ENCODE data around the gene SLC35F1.
"Not testable (repeated sequence)": the region's sequence is repeated elsewhere in the genome, so short reads cannot be mapped to it uniquely, and the experiment has no call there.

The SLC35F1 gene

DNA sequence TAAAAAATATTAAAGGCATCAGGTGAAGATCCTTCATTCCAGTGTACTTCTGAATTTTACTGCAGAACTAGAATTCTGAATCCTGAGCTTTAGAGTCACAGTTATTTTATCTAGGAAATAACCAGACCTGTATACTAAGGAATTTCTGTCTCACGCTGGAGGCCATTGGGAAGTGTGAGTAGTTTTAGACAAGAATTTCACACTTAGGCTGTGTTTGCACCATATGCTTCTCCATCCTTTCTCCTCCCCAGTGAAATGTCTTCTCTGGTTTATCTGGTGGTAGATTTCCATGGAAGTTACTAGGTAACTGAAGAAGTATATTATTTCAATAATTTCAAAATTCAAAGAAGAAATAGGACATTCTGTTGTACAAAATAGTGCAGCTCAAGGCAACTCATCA, 83.1 kb downstream of the SLC35F1 start:
- DNase-seq, result no peak
- Mint-ChIP-seq H3K27ac (no peak overlapping the region), H3K9me3 (no peaks in the 10 kb centered on the region), H3K27me3 (peaks cover 3% of the 10 kb centered on the region), H3K36me3 (no peaks in the 10 kb centered on the region), H3K4me3 (no peak overlapping the region), H3K4me1 (no peaks in the 10 kb centered on the region)
- CTCF ChIA-PET, result no interaction called here

DNA sequence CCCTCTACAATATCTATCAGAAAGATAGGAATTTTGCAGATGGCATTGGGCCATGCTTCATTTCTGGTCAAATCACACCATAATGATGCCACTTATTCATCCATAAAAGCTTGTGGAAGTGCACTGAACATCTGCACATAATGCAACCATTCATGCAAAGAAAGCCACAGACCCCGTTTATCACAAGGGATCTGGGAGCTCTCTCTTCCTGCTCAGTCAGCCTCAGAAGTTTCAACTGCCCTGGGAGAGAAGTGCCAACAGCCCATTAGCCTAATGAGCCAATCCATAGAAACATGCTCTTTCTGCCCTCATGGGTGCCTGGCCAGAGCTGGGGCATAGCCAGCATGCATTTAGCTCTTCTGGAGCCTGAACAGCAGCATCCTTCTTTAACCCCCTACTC, 85.8 kb downstream of the SLC35F1 start:
- Mint-ChIP-seq H3K27me3 (peaks cover 3% of the 10 kb centered on the region), H3K4me3 (no peak overlapping the region), H3K27ac (no peak overlapping the region), H3K36me3 (no peaks in the 10 kb centered on the region), H3K4me1 (no peaks in the 10 kb centered on the region), H3K9me3 (no peaks in the 10 kb centered on the region)
- CTCF ChIA-PET, result interaction anchor here (1.2 kb wide), 1 partner anchor 14 kb away, joined by 4 read pairs; no protein-coding TSS in a partner anchor
- no peak for DNase-seq

DNA sequence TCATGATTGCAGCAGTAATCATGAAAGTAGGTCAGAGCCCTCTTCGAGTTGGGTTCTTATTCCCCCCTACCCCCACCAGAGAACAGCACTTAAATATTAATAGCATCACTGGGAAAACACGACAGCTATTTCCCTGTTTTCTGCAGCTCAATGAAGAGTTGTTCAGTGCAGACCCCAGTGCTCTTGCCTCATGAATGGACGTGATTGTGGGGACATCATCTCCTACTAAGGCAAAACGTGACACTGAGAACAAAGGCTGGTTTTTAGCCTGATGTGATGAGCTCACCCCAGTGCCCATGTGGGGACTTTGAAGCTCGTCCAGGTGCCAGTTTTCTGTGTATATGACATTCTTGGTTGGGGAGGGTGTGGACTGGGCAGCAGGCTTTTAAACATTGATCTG, 105.9 kb downstream of the SLC35F1 start:
- Mint-ChIP-seq H3K36me3 (no peaks in the 10 kb centered on the region), H3K27me3 (no peaks in the 10 kb centered on the region), H3K9me3 (no peaks in the 10 kb centered on the region), H3K4me1 (no peaks in the 10 kb centered on the region), H3K27ac (no peak overlapping the region), H3K4me3 (no peak overlapping the region)
- CTCF ChIA-PET, result no interaction called here
- DNase-seq, result no peak

DNA sequence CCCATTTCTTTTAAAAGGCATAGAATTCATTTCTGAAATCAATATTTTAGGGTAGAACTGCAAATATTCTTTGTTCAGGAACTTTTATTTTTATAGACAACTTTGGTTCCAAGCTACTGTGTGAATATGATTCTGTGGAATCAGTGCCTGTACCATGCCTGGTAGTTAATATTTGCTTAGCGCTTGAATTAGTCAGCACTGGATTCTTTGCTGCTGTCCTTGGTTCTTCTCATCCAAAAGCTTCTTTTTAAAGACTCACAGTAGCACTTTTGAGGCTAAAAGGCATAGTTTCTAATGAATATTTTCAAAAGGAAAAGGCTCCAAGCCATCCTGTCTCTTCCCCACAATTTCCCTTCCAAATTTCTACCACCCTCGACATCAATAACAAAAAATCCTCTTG, 109.5 kb downstream of the SLC35F1 start:
- H3K9me3 Mint-ChIP-seq, result no peaks in the 10 kb centered on the region
- H3K4me3 Mint-ChIP-seq, result no peak overlapping the region
- H3K27ac Mint-ChIP-seq, result no peak overlapping the region
- H3K4me1 Mint-ChIP-seq, result no peaks in the 10 kb centered on the region
- no peaks in the 10 kb centered on the region for H3K36me3 Mint-ChIP-seq
- DNase-seq, result no peak
- no peaks in the 10 kb centered on the region for H3K27me3 Mint-ChIP-seq
- CTCF ChIA-PET, result no interaction called here

DNA sequence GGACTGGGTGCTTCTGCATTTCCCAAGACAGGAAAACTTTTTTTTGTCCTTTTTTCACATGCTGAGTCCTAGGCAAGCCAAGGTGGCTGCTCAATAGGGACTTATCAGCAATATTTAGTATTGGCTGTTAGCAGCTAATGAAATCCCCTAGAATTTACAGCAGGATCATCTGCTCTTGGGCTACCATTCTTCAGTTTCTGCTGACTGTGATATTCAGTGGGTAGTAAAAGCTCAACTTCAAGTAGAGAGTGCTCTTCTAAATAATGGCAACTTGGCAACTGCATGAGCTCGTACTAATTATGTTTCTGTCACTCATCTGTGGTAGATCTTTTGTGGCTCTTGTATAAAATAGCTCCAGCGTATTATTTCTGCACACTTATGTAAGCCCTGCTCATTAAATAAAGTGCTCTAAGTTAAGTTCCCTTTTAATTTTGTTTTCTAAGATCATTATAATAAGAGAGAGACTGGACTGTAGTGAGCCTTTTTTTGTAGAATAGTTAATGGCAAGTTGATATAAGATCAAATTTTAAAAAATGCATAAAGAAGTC, 110.3 kb downstream of the SLC35F1 start:
- no peak for DNase-seq

DNA sequence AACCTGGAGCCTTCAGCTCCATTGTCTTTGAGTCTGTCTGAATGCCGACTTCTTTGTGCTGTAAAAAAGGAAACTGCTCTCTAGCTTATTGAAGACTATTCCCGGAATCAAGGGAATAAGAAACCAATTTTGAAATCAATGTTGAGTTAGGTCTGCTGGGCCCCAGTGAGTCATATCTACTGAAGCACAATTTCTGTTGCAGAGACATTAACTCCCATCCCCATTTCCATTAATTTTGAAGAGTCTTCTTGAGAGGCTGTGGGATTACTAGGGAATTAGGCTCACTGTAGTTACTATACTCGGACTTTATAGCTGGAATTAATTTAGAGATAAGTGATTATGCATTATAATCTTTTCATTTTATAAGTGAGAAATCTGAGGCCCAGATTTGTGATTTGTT, 116.7 kb downstream of the SLC35F1 start:
- Mint-ChIP-seq H3K36me3 (no peaks in the 10 kb centered on the region), H3K4me3 (no peak overlapping the region), H3K27ac (no peak overlapping the region), H3K27me3 (no peaks in the 10 kb centered on the region), H3K9me3 (no peaks in the 10 kb centered on the region), H3K4me1 (no peaks in the 10 kb centered on the region)
- DNase-seq, result no peak
- CTCF ChIA-PET, result no interaction called here

More for the DNA sequence above, 110.3 kb downstream of the SLC35F1 start:
- CTCF ChIA-PET, result no interaction called here
- Mint-ChIP-seq H3K36me3 (no peaks in the 10 kb centered on the region), H3K4me3 (no peak overlapping the region), H3K27ac (no peak overlapping the region), H3K9me3 (no peaks in the 10 kb centered on the region), H3K4me1 (no peaks in the 10 kb centered on the region), H3K27me3 (no peaks in the 10 kb centered on the region)

DNA sequence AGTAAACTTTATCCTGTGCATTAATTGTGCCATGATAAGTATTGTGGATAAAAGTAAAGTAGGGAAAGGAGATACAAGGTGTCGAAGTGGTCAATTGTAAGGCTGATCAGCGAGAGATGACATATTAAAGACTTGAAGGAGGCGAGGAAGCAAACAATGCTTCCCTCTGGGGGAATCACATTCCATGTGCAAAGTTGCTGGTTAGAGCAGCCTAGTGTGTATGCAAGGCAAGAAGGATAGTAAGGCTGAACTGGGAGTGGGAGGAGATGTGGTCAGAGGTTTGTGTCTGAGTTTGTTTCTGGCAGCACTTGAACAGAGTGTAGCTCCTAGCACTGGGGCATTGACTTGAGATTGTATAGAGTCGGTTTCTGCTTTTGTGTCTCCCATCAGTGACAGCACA, 122.9 kb downstream of the SLC35F1 start:
- CTCF ChIA-PET, result no interaction called here
- no peak overlapping the region for H3K27ac Mint-ChIP-seq
- no peaks in the 10 kb centered on the region for H3K9me3 Mint-ChIP-seq
- no peaks in the 10 kb centered on the region for H3K4me1 Mint-ChIP-seq
- H3K4me3 Mint-ChIP-seq, result no peak overlapping the region
- H3K36me3 Mint-ChIP-seq, result no peaks in the 10 kb centered on the region
- H3K27me3 Mint-ChIP-seq, result no peaks in the 10 kb centered on the region
- DNase-seq, result no peak

DNA sequence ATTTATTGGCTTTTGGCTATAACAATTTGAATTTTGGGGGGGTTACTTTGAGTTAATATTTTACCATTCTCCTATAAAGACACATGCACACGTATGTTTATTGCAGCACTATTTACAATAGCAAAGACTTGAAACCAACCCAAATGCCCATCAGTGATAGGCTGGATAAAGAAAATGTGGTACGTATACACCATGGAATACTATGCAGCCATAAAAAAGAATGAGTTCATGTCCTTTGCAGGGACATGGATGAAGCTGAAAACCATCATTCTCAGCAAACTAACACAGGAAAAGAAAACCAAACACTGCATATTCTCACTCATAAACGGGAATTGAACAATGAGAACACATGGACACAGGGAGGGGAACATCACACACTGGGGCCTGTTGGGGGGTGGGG, 130.4 kb downstream of the SLC35F1 start:
- H3K4me3 Mint-ChIP-seq, DNase-seq, CTCF ChIA-PET, H3K4me1 Mint-ChIP-seq, H3K27ac Mint-ChIP-seq, H3K27me3 Mint-ChIP-seq, H3K9me3 Mint-ChIP-seq, H3K36me3 Mint-ChIP-seq: not testable (repeated sequence)

DNA sequence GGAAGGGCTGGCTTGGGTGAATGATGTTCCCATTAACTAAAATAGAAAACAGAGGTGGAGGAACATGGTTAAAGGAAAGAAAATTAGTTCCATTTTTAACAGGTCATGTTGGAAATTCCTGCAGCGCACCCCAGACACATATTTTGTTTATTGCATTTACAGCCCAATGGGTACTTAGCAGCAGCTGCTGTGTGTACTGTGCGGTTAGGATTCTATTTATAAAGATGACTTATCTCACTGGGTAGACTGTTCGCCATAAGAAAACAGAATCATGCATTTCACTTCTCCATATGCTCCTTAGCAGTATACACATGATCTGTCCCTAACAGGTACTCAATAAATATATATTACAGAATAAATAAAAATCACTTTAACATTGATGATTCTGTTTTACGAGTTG, 135.8 kb downstream of the SLC35F1 start:
- Mint-ChIP-seq H3K9me3 (no peaks in the 10 kb centered on the region), H3K27me3 (no peaks in the 10 kb centered on the region), H3K27ac (no peak overlapping the region), H3K4me1 (no peaks in the 10 kb centered on the region), H3K36me3 (no peaks in the 10 kb centered on the region), H3K4me3 (no peak overlapping the region)
- CTCF ChIA-PET, result no interaction called here
- DNase-seq, result no peak

DNA sequence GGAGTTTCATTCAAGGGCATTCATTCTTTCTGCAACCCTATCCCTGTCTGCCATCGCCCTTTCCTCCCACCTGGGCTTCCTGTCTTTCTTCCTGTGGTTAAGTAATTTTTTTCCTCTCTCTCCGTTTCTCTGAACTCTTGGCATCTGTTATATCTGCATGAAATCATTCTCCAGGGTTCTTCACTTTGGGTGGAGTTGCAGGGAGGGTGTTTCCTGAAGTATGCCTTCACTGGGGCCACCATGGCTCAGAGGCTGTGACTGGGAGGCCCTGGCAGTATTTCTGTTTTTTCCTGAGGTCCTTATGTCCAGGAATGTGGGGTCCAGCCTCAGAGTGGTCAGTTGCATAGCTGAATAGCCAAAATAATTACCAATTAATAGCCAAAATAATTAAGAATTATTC, 137.2 kb downstream of the SLC35F1 start:
- H3K4me1 Mint-ChIP-seq, result no peaks in the 10 kb centered on the region
- H3K27me3 Mint-ChIP-seq, result no peaks in the 10 kb centered on the region
- CTCF ChIA-PET, result no interaction called here
- no peak overlapping the region for H3K27ac Mint-ChIP-seq
- DNase-seq, result no peak
- no peak overlapping the region for H3K4me3 Mint-ChIP-seq
- no peaks in the 10 kb centered on the region for H3K9me3 Mint-ChIP-seq
- no peaks in the 10 kb centered on the region for H3K36me3 Mint-ChIP-seq

DNA sequence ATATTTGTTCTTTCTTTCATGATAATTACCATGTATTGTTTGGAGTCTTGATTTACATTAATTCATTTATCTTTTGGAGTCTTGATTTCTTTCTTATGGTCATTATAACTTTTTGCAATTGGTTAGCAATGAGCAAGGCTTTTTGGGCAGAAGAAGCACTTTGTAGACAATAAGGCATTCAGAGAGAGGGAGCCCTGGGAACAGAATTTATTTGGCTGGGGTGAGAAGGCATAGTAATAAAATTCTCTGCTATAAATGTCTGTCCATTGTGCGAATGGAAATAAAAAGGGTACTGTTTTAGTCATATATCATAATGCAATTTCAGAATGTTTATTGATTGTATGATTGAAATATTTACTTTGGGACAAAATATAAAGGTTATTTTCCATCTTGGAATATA, 147.0 kb downstream of the SLC35F1 start:
- Mint-ChIP-seq H3K4me1 (no peaks in the 10 kb centered on the region), H3K4me3 (no peak overlapping the region), H3K9me3 (no peaks in the 10 kb centered on the region), H3K27ac (no peak overlapping the region), H3K36me3 (no peaks in the 10 kb centered on the region), H3K27me3 (no peaks in the 10 kb centered on the region)
- CTCF ChIA-PET, result no interaction called here
- no peak for DNase-seq

DNA sequence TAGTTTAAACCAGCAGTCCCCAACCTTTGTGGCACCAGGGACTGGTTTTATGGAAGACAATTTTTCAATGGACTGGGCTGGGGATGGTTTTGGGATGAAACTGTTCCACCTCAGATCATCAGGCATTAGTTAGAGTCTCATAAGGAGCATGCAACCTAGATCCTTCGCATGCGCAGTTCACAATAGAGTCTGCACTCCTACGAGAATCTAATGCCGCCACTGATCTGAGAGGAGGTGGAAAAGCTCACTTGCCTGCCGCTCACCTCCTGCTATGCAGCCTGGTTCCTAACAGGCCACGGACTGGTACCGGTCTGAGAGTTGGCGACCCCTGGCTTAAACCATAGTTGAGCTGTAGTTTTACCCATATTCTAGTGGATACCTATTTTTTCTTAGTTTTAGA, 154.6 kb downstream of the SLC35F1 start:
- no peak overlapping the region for H3K4me3 Mint-ChIP-seq
- H3K27ac Mint-ChIP-seq, result no peak overlapping the region
- no peak for DNase-seq
- H3K27me3 Mint-ChIP-seq, result no peaks in the 10 kb centered on the region
- CTCF ChIA-PET, result no interaction called here
- no peaks in the 10 kb centered on the region for H3K4me1 Mint-ChIP-seq
- no peaks in the 10 kb centered on the region for H3K9me3 Mint-ChIP-seq
- no peaks in the 10 kb centered on the region for H3K36me3 Mint-ChIP-seq

DNA sequence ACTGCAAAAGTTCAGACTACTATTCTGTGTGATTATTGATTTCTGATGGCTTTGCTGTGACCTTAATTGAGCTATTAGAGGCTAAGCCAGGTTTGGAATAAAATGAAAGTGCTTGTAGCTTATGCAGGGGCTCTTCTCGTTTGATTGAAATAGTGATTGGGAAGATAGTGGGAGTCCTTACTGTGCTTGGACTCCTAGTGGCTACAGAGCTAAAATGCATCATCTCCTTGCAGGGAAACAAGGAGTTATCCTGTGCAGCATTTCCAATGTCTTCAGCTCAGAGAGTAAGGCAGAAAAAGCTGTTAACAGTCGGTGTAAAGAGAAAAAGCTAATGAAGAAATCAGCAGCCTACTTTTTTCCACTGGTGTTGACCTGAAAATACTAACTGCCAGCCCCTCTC, 173.5 kb downstream of the SLC35F1 start:
- no peaks in the 10 kb centered on the region for H3K4me1 Mint-ChIP-seq
- no peaks in the 10 kb centered on the region for H3K27me3 Mint-ChIP-seq
- DNase-seq, result no peak
- CTCF ChIA-PET, result no interaction called here
- no peaks in the 10 kb centered on the region for H3K9me3 Mint-ChIP-seq
- no peak overlapping the region for H3K27ac Mint-ChIP-seq
- H3K36me3 Mint-ChIP-seq, result no peaks in the 10 kb centered on the region
- no peak overlapping the region for H3K4me3 Mint-ChIP-seq

DNA sequence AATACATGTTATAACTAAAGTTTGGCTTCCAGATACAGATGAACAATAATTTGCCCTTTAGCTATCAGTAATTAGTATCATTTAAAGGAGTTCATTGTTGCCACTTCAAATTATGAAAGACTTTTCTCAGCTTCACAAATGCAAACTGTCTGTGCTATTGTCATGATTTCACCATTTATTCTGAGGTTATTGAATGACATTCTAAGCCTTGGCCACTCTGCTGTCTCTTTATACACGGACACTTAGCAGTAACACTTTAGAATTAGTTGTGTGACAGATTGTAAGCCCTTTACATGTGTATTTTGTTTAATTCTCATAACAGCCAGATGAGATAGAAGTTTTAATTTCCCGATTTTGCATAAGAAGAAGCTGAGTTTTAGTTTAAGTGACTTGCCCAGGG, 176.6 kb downstream of the SLC35F1 start:
- CTCF ChIA-PET, result no interaction called here
- no peak overlapping the region for H3K27ac Mint-ChIP-seq

DNA sequence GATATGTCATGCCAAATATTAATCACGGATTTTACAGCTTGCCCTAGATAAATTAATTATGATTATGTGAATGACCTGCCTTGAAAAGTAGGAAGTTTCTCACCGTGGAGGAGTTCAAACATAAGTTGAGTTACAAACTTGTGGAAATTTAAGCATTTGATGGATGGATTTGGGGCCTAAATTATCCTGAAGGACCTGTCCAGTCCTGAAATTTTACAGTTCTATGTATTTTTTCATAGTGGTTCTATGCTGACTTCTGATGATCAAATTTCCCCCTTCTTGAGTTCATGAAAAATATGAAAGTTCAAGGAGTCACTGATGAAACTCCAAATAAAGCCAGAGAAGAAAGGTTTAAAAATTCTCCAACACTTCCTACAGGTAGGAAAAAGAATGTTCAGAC, 178.6 kb downstream of the SLC35F1 start:
- Mint-ChIP-seq H3K36me3 (no peaks in the 10 kb centered on the region), H3K27me3 (no peaks in the 10 kb centered on the region), H3K9me3 (no peaks in the 10 kb centered on the region), H3K4me3 (no peak overlapping the region), H3K4me1 (no peaks in the 10 kb centered on the region), H3K27ac (no peak overlapping the region)
- DNase-seq, result no peak
- CTCF ChIA-PET, result no interaction called here

More for the DNA sequence above, 176.6 kb downstream of the SLC35F1 start:
- no peaks in the 10 kb centered on the region for H3K27me3 Mint-ChIP-seq
- no peaks in the 10 kb centered on the region for H3K36me3 Mint-ChIP-seq
- no peaks in the 10 kb centered on the region for H3K9me3 Mint-ChIP-seq
- no peak for DNase-seq
- H3K4me3 Mint-ChIP-seq, result no peak overlapping the region
- no peaks in the 10 kb centered on the region for H3K4me1 Mint-ChIP-seq

DNA sequence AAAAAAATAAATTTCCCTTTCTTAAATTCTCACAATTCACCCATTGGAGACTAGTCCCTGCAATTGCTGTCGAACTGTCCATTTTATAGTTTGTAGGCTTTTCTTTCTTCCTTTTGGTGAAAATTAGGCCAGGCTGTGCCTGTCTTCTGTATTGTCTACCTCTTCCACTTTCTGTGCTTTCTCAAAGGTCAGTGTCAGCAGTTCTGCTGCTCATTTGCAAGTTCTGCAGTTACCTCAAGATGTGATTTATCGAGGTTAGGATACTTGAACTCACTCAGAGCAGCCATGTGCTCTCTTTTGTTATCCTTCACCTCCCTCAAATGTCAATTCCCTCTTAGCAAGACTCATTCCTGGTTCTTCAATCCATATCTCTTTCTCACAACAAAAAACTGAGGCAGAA, 179.1 kb downstream of the SLC35F1 start:
- CTCF ChIA-PET, result no interaction called here

More for the DNA sequence above, 179.1 kb downstream of the SLC35F1 start:
- Mint-ChIP-seq H3K27ac (no peak overlapping the region), H3K9me3 (no peaks in the 10 kb centered on the region), H3K4me1 (no peaks in the 10 kb centered on the region), H3K27me3 (no peaks in the 10 kb centered on the region), H3K36me3 (no peaks in the 10 kb centered on the region), H3K4me3 (no peak overlapping the region)
- DNase-seq, result no peak

Data from activated naive CD4-positive, alpha-beta T cell treated with anti-CD3 and anti-CD28 coated beads, Interleukin-2, amount 10 ng/mL, durations not matched to agents 7 days and 5 days (primary cell).